OCI-LY1 (cell line): ENCODE data around the gene ZMIZ1.

Experiments used
- H2AFZ ChIP-seq: fragments of 200-600 bp; sonication (generic), shearing (Covaris generic); 2 replicates; pipeline ENCODE4 v1.6.0; 2014; ENCODE audit warnings: antibody characterized with exemption, mild to moderate bottlenecking, low read length
- H3F3A ChIP-seq: fragments of 200-600 bp; sonication (generic), shearing (Covaris generic); 2 replicates; pipeline ENCODE4 v1.6.0; 2014; ENCODE audit warnings: mild to moderate bottlenecking, antibody characterized with exemption, low read length, moderate library complexity; ENCODE audit not compliant: insufficient read depth
- H3K27ac ChIP-seq: fragments of 200-600 bp; sonication (generic); 2 replicates; pipeline ENCODE4 v1.5.1; 2014; ENCODE audit warnings: low read length, mixed run types, mild to moderate bottlenecking, low read depth; ENCODE audit not compliant: poor library complexity, severe bottlenecking
- H3K27me3 ChIP-seq: fragments of 200-600 bp; sonication (generic); 2 replicates; pipeline ENCODE4 v1.6.0; 2014; ENCODE audit warnings: antibody characterized with exemption, mild to moderate bottlenecking, low read length, moderate library complexity; ENCODE audit not compliant: insufficient read depth
- H3K36me3 ChIP-seq: fragments of 200-600 bp; sonication (generic); 2 replicates; pipeline ENCODE4 v1.6.1; 2014; ENCODE audit warnings: mild to moderate bottlenecking, antibody characterized with exemption, low read length, moderate library complexity, mixed read lengths; ENCODE audit not compliant: insufficient read depth
- H3K4me1 ChIP-seq: fragments of 200-600 bp; sonication (generic); 2 replicates; pipeline ENCODE4 v1.5.1; 2014; ENCODE audit warnings: mild to moderate bottlenecking, low read length, moderate library complexity; ENCODE audit not compliant: insufficient read depth, severe bottlenecking
- H3K4me2 ChIP-seq: fragments of 200-600 bp; sonication (generic), shearing (Covaris generic); 2 replicates; pipeline ENCODE4 v1.6.1; 2014; ENCODE audit warnings: low read length
- H3K4me3 ChIP-seq: fragments of 200-600 bp; sonication (generic); 2 replicates; pipeline ENCODE4 v1.5.1; 2014; ENCODE audit warnings: low read length, low read depth, mild to moderate bottlenecking, mixed read lengths; ENCODE audit not compliant: poor library complexity, severe bottlenecking
- H3K79me2 ChIP-seq: fragments of 200-600 bp; shearing (Covaris generic); 2 replicates; pipeline ENCODE4 v1.6.1; 2016; ENCODE audit warnings: mixed run types, low read length, mixed read lengths; ENCODE audit not compliant: insufficient read depth
- H3K9ac ChIP-seq: fragments of 200-600 bp; sonication (generic), shearing (Covaris generic); 2 replicates; pipeline ENCODE4 v1.6.1; 2014; ENCODE audit warnings: mild to moderate bottlenecking, low read length, mixed read lengths
- H3K9me2 ChIP-seq: fragments of 200-600 bp; sonication (generic), shearing (Covaris generic); 2 replicates; pipeline ENCODE4 v1.6.1; 2014; ENCODE audit warnings: low read depth, mild to moderate bottlenecking, low read length, mixed read lengths
- H3K9me3 ChIP-seq: fragments of 200-600 bp; shearing (Covaris generic); 2 replicates; pipeline ENCODE4 v1.6.1; 2014; ENCODE audit warnings: low read length, mixed read lengths
- H4K20me1 ChIP-seq: fragments of 200-600 bp; sonication (generic), shearing (Covaris generic); 2 replicates; pipeline ENCODE4 v1.6.0; 2016; ENCODE audit warnings: mild to moderate bottlenecking, low read length; ENCODE audit not compliant: insufficient read depth
- EZH2 ChIP-seq: fragments of 200-600 bp; sonication (generic), shearing (Covaris generic); IDR thresholded peaks from 2 replicates; pipeline ENCODE4 v1.8.0; 2017; ENCODE audit warnings: borderline replicate concordance, mixed run types, mild to moderate bottlenecking, antibody characterized with exemption, low read length, moderate library complexity, mixed read lengths
- TF ChIP-seq, protein P1 (sequence below): fragments of 200-600 bp; sonication (generic), shearing (Covaris generic); IDR thresholded peaks from 2 replicates; pipeline ENCODE4 v1.5.1; 2017; ENCODE audit warnings: mild to moderate bottlenecking, antibody characterized with exemption, low read length, moderate library complexity, mixed read lengths

The ZMIZ1 gene

DNA sequence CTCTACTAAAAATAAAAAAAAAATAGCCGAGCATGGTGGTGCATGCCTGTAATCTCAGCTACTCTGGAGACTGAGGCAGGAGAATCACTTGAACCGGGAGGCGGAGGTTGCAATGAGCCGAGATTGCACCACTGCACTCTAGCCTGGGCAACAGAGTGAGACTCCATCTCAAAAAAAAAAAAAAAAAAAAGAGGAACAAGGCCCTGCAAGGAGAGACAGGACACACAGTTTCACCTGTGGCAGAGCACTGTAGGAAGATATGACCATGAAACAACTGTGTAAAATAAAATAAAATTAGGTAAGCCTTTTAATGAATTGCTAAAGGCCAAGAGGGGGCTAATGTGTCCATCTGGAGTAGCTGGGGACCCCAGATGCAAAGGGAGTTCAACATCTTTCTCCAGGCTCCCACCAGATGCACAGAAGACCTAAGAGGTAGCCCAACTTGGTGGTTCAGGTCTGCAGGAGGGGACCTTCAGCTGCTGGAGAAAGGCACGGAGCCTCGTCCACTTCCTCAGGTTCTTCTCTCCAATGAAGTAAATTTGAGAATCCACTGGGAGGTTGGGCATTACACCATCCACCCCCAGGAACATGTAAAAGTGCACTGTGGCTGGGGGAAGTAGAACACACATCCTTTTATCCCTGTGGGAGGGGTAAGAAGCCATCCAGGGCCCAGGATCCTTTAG lies 291.2 kb downstream of the ZMIZ1 start:
- Histone ChIP-seq H3K36me3 (peaks cover 25% of the 10 kb centered on the region), H4K20me1 (no peaks in the 10 kb centered on the region), H3K4me2 (no peak overlapping the region), H3K9me2 (no peaks in the 10 kb centered on the region), H2AFZ (no peak overlapping the region), H3F3A (no peaks in the 10 kb centered on the region), H3K9ac (no peak overlapping the region), H3K9me3 (no peaks in the 10 kb centered on the region), H3K4me3 (no peak overlapping the region), H3K27me3 (no peaks in the 10 kb centered on the region), H3K4me1 (no peaks in the 10 kb centered on the region), H3K79me2 (no peaks in the 10 kb centered on the region), H3K27ac (no peak overlapping the region)
- TF ChIP-seq, protein P1, sequence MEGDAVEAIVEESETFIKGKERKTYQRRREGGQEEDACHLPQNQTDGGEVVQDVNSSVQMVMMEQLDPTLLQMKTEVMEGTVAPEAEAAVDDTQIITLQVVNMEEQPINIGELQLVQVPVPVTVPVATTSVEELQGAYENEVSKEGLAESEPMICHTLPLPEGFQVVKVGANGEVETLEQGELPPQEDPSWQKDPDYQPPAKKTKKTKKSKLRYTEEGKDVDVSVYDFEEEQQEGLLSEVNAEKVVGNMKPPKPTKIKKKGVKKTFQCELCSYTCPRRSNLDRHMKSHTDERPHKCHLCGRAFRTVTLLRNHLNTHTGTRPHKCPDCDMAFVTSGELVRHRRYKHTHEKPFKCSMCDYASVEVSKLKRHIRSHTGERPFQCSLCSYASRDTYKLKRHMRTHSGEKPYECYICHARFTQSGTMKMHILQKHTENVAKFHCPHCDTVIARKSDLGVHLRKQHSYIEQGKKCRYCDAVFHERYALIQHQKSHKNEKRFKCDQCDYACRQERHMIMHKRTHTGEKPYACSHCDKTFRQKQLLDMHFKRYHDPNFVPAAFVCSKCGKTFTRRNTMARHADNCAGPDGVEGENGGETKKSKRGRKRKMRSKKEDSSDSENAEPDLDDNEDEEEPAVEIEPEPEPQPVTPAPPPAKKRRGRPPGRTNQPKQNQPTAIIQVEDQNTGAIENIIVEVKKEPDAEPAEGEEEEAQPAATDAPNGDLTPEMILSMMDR = no peak
- TF ChIP-seq EZH2 = no peak

DNA sequence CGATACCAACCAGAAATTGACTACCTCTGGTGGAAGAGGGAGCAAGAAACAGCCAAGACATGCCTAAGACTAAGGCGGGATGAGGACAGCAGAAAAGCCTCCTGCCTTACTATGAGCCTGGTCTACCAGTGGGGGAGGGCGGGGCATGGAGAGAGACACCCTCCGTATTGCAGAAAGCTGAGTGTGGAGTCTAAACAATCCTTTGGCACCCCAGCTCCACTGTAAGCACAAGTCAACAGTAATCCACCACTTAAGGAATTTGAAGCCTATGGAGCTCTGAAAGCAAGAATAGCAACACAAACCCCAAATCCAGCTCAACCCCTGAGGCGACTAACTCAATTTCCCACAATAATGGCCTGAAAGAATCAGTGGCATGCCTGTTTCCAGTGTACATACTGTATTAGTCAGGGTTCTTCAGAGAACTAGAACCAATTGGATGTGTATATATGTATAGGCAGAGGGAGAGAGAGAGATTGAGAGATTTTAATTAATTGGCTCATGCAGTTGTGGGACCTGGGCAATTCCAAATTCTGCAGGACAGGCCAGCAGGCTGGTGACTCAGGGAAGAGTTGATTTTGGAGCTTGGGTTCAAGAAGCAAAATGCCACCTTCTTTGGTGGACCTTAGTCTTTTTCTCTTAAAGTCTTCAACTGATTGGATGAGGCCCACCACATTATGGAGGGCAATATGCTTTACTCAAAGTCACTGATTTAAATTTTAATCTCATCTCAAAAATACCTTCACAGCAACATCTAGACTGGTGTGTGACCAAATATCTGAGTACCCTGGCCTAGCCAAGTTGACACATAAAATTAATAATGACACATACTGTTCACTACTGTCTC lies 292.0 kb downstream of the ZMIZ1 start:
- Histone ChIP-seq H3K36me3 (peaks cover 18% of the 10 kb centered on the region), H3K79me2 (no peaks in the 10 kb centered on the region), H3K9ac (no peak overlapping the region), H3K27ac (no peak overlapping the region), H3K4me1 (no peaks in the 10 kb centered on the region), H3K27me3 (no peaks in the 10 kb centered on the region), H3K4me3 (no peak overlapping the region), H3F3A (no peaks in the 10 kb centered on the region), H2AFZ (no peak overlapping the region), H3K9me2 (no peaks in the 10 kb centered on the region), H3K4me2 (no peak overlapping the region), H3K9me3 (no peaks in the 10 kb centered on the region), H4K20me1 (no peaks in the 10 kb centered on the region)
- TF ChIP-seq, protein P1 = no peak
- TF ChIP-seq EZH2 = no peak

DNA sequence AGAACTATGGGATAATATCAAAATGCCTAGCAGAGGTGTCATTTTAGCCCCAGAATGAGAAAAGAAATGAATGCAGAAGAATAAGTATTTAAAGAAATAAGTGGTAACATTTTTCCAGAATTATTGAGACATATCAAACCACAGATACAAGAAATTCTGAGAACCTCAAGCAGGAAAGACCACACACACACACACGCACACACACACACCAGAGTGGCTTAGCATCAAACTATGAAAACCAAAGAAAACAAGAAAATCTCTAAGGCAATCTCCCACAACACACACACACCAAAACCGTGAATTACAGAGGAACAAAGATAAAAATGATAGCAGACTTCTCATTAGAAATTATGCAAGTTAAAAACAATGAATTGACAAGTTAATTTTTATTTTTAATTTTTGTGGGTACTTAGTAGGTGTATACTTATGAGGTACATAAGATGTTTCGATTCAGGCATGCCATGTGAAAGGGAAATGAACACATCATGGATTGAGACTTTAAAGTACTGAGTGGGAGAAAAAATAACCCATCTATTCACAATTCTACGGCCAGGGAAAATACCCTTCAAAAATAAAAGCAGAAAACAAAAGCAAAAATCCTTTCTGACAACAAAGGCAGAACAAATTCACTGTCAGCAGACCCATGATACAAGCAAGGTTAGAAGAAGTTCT lies 293.1 kb downstream of the ZMIZ1 start:
- Histone ChIP-seq H3K9ac (no peak overlapping the region), H3K27me3 (no peaks in the 10 kb centered on the region), H3K4me1 (no peaks in the 10 kb centered on the region), H3K9me3 (no peaks in the 10 kb centered on the region), H3K36me3 (0 out of 2 replicates have a peak, but pooled peaks cover 6% of the 10 kb centered on the region), H3K27ac (no peak overlapping the region), H3K9me2 (no peaks in the 10 kb centered on the region), H3K79me2 (no peaks in the 10 kb centered on the region), H3F3A (no peaks in the 10 kb centered on the region), H3K4me3 (no peak overlapping the region), H2AFZ (no peak overlapping the region), H4K20me1 (no peaks in the 10 kb centered on the region), H3K4me2 (no peak overlapping the region)
- TF ChIP-seq, protein P1 = no peak
- TF ChIP-seq EZH2 = no peak
